GM13977 (cell line): Measurements from ENCODE around the gene RREB1.

ENCODE experiments used
- DNase-seq: peaks from one replicate; pipeline ENCODE4 v3.0.0; 2012; ENCODE audit warnings: low spot score
- in situ Hi-C: fragments of 300-500 bp; cut with MboI; formaldehyde crosslinking; loops from one replicate; pipeline ENCODE4 v1.12.0; 2022; ENCODE audit warnings: low sequenced_read_pairs, low pct_unique_long_range_greater_than_20kb, mixed read lengths, inconsistent platforms; ENCODE audit not compliant: unreplicated experiment
- TF ChIP-seq, protein P1 (sequence below): IDR thresholded peaks from 2 replicates; pipeline ENCODE4 v1.5.1; 2012; ENCODE audit warnings: mild to moderate bottlenecking, control low read depth; ENCODE audit not compliant: insufficient read depth; ENCODE audit errors: extremely low read depth, missing control alignments

RREB1 gene

DNA sequence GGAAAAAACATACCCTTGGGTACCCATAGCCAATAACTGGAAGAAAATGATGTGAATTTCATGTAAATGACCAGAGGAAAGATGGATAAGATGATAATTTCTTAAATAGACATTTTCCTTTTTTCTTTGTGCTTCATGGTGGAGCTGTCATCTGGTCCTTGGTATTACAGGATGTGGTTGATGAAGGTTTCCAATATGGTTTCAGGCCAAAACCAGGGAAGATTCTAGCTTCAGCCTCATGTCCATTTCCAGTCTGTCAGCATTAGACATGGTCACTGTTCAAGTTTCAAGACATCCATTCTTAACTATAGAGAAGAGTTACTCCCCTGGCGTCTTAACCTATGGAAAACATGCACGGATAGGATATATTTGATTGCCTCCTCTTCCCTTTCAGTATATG lies 141.6 kb downstream of the RREB1 start:
- in situ Hi-C loops, result loop anchor here (25.0 kb wide), 2 partner anchors 462 to 562 kb away; no protein-coding TSS in a partner anchor
- DNase-seq, result no peak
- TF ChIP-seq, protein P1, sequence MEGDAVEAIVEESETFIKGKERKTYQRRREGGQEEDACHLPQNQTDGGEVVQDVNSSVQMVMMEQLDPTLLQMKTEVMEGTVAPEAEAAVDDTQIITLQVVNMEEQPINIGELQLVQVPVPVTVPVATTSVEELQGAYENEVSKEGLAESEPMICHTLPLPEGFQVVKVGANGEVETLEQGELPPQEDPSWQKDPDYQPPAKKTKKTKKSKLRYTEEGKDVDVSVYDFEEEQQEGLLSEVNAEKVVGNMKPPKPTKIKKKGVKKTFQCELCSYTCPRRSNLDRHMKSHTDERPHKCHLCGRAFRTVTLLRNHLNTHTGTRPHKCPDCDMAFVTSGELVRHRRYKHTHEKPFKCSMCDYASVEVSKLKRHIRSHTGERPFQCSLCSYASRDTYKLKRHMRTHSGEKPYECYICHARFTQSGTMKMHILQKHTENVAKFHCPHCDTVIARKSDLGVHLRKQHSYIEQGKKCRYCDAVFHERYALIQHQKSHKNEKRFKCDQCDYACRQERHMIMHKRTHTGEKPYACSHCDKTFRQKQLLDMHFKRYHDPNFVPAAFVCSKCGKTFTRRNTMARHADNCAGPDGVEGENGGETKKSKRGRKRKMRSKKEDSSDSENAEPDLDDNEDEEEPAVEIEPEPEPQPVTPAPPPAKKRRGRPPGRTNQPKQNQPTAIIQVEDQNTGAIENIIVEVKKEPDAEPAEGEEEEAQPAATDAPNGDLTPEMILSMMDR, result no peak

GRCh38 chr6:7249946-7250643 lies 142.3 kb downstream of the RREB1 start:
- TF ChIP-seq, protein P1, result no peak
- DNase-seq, result no peak
- in situ Hi-C loops, result loop anchor here (25.0 kb wide), 2 partner anchors 463 to 563 kb away; no protein-coding TSS in a partner anchor

DNA sequence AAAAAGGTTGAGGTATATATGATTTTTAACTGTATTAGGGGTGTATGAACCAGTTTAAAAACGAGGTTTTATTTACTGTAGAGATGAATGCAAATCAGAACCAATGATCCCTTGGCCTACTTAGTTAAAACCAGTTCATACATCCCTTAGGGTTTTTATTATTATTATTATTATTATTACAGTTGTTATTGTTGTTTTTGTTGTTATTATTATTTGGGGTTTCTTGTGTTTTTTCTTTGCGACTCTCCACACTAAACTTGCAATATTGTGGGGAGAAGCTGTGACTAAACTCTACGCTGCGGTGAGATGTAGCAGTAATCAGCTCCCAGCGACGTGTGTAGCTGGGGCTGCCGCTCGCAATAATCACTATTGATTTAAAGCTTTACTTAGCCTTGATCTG lies 143.1 kb downstream of the RREB1 start:
- TF ChIP-seq, protein P1, result no peak
- in situ Hi-C loops, result no loop called here
- DNase-seq, result no peak

DNA sequence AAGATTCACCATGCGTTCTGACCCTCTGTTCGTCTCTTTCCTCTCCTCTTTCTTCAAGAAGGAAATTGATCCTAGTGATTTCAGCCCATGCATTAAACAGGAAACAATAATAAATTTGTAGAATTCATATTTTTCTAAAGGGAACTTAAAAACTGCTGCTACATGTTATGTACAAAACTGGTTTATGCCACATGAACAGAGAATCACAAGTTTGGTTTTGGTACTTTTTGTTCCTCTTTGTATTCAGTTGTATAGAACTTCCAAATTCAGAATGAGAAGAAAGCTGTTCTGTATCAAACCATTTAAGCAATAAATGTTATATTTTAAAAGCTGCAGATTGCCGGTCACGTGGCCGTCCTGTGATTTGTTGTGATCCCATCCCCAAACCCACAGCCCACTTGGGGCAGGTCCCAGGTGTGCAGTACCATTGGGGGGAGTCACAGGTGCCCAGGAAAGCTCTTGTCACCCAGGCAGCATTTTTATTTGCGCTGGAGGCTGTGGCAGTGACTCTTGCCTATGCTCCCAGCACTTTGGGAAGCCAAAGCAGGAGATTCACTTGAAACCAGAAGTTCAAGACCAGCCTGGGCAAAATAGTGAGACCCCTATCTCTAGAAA lies 144.0 kb downstream of the RREB1 start:
- TF ChIP-seq, protein P1, result no peak
- no peak for DNase-seq
- in situ Hi-C loops, result no loop called here

- DNase-seq, result no peak
- TF ChIP-seq, protein P1, result no peak
- in situ Hi-C loops, result no loop called here
Measured at GRCh38 chr6:7252390-7252789, 144.6 kb downstream of the RREB1 start.

DNA sequence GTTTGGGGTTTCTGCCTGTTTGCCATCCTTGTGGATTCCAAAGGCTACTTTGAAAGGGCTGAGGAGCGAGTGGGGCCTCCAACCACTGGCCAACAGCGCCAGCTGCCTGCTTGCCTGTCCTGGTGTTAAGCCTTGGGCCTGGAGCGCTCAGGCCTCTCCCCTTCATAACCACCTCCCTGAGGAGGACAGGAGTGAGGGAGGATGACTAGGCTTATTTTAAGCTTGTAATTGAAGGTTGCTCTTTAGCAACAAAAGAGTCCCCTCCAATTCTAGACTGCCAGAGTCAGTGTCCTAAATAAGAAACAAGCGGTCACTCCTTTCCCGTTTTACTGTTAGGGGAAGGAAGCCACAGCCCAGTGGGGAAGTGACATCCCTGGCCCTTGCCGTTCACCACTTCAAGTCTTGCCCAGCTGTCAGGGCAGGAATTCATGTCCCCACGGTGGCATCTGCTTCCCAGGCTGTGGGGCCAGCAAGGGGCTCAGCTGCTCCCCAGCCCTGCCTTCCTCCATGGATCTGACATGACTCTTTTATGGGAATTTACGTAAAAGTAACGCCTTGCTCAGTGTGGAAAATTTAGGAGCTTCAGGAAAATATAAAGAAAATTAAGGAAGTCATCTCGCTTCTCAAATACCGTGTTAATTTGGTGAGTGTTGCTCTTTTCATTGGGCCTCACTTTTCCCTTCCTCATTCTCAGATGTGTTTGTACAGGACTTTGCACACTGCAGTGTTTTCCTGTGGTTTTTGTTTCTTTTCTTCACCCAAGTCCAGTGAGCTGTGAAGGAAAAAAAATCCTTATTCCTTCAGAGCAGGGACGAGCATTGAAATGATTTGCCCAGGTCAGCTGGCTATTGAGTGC lies 147.4 kb downstream of the RREB1 start:
- in situ Hi-C loops, result no loop called here
- TF ChIP-seq, protein P1, result no peak
- DNase-seq, result no peak
